HFFc6 (cell line): ENCODE data around the gene CPB1. TPM values are rescaled to one million over a fixed set of nuclear protein-coding genes. Genes with fewer than 3 reads are reported as not detected.

Experiments used
- DNase-seq: peaks from one replicate; pipeline ENCODE4 v3.0.0-alpha.2; 2018
- H3K27ac Mint-ChIP-seq: 2 replicates; pipeline ENCODE4 v1.8.0; 2020; ENCODE audit warnings: mild to moderate bottlenecking, mixed read lengths
- H3K27me3 Mint-ChIP-seq: 2 replicates; pipeline ENCODE4 v1.8.0; 2021; ENCODE audit warnings: mild to moderate bottlenecking, moderate library complexity, mixed read lengths; ENCODE audit not compliant: insufficient read depth
- H3K36me3 Mint-ChIP-seq: 2 replicates; pipeline ENCODE4 v1.8.0; 2021; ENCODE audit warnings: low read depth, mixed read lengths
- H3K4me1 Mint-ChIP-seq: 2 replicates; pipeline ENCODE4 v1.8.0; 2020; ENCODE audit warnings: low read depth, mixed read lengths
- H3K4me3 Mint-ChIP-seq: 2 replicates; pipeline ENCODE4 v1.8.0; 2020; ENCODE audit warnings: mild to moderate bottlenecking, moderate library complexity, mixed read lengths
- H3K9me3 Mint-ChIP-seq: 2 replicates; pipeline ENCODE4 v1.8.0; 2020; ENCODE audit warnings: mild to moderate bottlenecking, mixed read lengths
- total RNA-seq, 6 experiments: library from RNA; stranded (reverse); fragmentation: NEBNext Ultra II Directional; extraction: Animal tissue kit (Norgen Biotek cat#: 25700); gene quantifications; 2 replicates in 1 of 6; 3 replicates in 5 of 6; pipeline ENCODE4 v1.2.3, GENCODE V29; 2021
- TF ChIP-seq, protein P1 (sequence below): fragments of 200-600 bp; sonication (generic); IDR thresholded peaks from 2 replicates; pipeline ENCODE4 v1.5.0; 2021; ENCODE audit warnings: antibody characterized with exemption, mild to moderate bottlenecking

CPB1 gene
- total RNA-seq, 6 experiments from 2014 or later, result not detected

GRCh38 chr3:148882288-148882687 is 54.7 kb downstream of the CPB1 start:
- Mint-ChIP-seq H3K9me3 (no peaks in the 10 kb centered on the region), H3K36me3 (no peaks in the 10 kb centered on the region), H3K4me3 (no peak overlapping the region), H3K27ac (no peak overlapping the region), H3K4me1 (peaks cover 22% of the 10 kb centered on the region), H3K27me3 (no peaks in the 10 kb centered on the region)
- TF ChIP-seq, protein P1, sequence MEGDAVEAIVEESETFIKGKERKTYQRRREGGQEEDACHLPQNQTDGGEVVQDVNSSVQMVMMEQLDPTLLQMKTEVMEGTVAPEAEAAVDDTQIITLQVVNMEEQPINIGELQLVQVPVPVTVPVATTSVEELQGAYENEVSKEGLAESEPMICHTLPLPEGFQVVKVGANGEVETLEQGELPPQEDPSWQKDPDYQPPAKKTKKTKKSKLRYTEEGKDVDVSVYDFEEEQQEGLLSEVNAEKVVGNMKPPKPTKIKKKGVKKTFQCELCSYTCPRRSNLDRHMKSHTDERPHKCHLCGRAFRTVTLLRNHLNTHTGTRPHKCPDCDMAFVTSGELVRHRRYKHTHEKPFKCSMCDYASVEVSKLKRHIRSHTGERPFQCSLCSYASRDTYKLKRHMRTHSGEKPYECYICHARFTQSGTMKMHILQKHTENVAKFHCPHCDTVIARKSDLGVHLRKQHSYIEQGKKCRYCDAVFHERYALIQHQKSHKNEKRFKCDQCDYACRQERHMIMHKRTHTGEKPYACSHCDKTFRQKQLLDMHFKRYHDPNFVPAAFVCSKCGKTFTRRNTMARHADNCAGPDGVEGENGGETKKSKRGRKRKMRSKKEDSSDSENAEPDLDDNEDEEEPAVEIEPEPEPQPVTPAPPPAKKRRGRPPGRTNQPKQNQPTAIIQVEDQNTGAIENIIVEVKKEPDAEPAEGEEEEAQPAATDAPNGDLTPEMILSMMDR, result no peak
- DNase-seq, result no peak

- H3K4me3 Mint-ChIP-seq, result no peak overlapping the region
- H3K36me3 Mint-ChIP-seq, result no peaks in the 10 kb centered on the region
- H3K9me3 Mint-ChIP-seq, result no peaks in the 10 kb centered on the region
- H3K27ac Mint-ChIP-seq, result no peak overlapping the region
- DNase-seq, result no peak
- H3K27me3 Mint-ChIP-seq, result no peaks in the 10 kb centered on the region
- TF ChIP-seq, protein P1, result no peak
- peaks cover 22% of the 10 kb centered on the region for H3K4me1 Mint-ChIP-seq
Observed at GRCh38 chr3:148883163-148883562, 55.6 kb downstream of the CPB1 start.

DNA sequence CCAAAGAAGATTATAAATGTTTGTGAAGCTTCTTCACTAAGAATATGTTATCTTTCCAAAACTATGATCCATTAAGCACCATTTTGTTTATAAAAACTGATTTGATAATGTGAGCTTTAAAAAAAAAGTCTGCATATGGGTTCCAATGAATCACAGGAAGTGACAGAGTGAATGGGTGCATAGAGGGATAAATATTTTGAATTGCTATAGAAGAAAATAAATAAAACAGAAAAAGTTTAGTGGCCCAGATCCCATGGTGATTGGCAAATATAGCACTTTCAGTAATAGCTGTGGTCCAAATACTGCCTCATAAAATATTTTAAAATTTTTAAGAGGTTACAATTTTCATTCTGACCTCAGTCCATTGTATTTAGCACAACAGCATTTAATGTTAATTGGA is 56.6 kb downstream of the CPB1 start:
- TF ChIP-seq, protein P1, result no peak
- H3K4me1 Mint-ChIP-seq, result peaks cover 22% of the 10 kb centered on the region
- H3K27ac Mint-ChIP-seq, result no peak overlapping the region
- DNase-seq, result peak; percentile 18
- H3K27me3 Mint-ChIP-seq, result no peaks in the 10 kb centered on the region
- no peaks in the 10 kb centered on the region for H3K9me3 Mint-ChIP-seq
- no peaks in the 10 kb centered on the region for H3K36me3 Mint-ChIP-seq
- H3K4me3 Mint-ChIP-seq, result no peak overlapping the region

DNA sequence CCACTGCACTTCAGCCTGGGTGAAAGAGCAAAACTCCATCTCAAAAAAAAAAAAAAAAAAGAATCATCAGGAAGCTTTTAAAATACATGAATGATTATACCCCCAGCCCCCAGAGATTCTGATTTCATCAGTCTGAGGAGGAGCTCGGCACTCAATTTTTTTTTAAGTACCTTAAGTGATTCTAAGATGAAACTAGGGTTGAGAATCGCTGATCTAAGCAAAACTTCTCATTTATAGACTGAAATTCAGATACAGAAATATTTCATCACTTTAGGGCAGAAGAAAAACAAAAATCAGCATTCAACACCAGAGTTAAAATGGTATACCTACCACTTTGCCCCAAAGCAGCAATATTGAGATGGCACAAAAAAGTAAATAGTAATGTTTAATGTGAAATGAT is 62.2 kb downstream of the CPB1 start:
- no peak for DNase-seq
- TF ChIP-seq, protein P1, result no peak
- Mint-ChIP-seq H3K4me1 (no peaks in the 10 kb centered on the region), H3K36me3 (peaks cover 10% of the 10 kb centered on the region), H3K9me3 (peaks cover 8% of the 10 kb centered on the region; the same call in 1 of the 2 replicates), H3K27ac (no peak overlapping the region), H3K27me3 (no peaks in the 10 kb centered on the region; the same call in 1 of the 2 replicates), H3K4me3 (no peak overlapping the region)

DNA sequence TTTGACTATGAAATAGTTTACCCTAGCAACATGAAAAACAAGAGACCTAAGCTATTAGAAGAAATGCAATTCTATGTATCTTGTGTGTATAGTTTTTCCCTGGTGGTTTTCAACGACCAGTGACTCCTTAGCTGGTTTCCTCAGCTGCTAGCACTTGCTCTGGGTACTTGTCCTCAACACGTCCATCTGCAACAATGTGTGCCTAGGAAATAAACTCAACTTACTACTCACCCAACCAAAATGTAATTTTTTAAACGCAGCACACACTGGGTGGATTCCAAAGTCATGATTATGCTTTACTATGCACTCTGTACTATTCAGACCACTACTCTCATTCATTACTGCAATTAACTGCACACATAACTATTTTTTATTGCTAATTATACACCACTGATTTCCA is 68.5 kb downstream of the CPB1 start:
- Mint-ChIP-seq H3K9me3 (peaks cover 8% of the 10 kb centered on the region; the same call in 1 of the 2 replicates), H3K27ac (no peak overlapping the region), H3K27me3 (no peaks in the 10 kb centered on the region; the same call in 1 of the 2 replicates), H3K4me1 (peaks cover 15% of the 10 kb centered on the region), H3K4me3 (no peak overlapping the region), H3K36me3 (peaks cover 10% of the 10 kb centered on the region)
- no peak for DNase-seq
- TF ChIP-seq, protein P1, result no peak
